HG03558 (cell line): Measurements from ENCODE around the gene RRN3.
"Not testable (repeated sequence)": the region's sequence is repeated elsewhere in the genome, so short reads cannot be mapped to it uniquely, and the experiment has no call there.

Experiments
- ATAC-seq: cut with Tn5 transposase; IDR thresholded peaks from one replicate; pipeline ENCODE4 v1.9.1; 2021; ENCODE audit warnings: moderate number of reproducible peaks; ENCODE audit not compliant: unreplicated experiment; ENCODE audit errors: extremely low read depth

RRN3 gene

GRCh38 chr16:15099366-15099909 lies 5.4 kb upstream of the RRN3 start:
- not testable (repeated sequence) for ATAC-seq

- not testable (repeated sequence) for ATAC-seq
These were observed 2.5 kb upstream of the RRN3 start for GRCh38 chr16:15096583-15096972.

- not testable (repeated sequence) for ATAC-seq
These were observed 509 bp downstream of the RRN3 start for GRCh38 chr16:15093571-15093954.

- ATAC-seq, result not testable (repeated sequence)
These were observed 3.3 kb downstream of the RRN3 start for GRCh38 chr16:15090663-15091269.

- ATAC-seq, result not testable (repeated sequence)
These were observed 11.3 kb downstream of the RRN3 start for GRCh38 chr16:15082788-15083187.

DNA sequence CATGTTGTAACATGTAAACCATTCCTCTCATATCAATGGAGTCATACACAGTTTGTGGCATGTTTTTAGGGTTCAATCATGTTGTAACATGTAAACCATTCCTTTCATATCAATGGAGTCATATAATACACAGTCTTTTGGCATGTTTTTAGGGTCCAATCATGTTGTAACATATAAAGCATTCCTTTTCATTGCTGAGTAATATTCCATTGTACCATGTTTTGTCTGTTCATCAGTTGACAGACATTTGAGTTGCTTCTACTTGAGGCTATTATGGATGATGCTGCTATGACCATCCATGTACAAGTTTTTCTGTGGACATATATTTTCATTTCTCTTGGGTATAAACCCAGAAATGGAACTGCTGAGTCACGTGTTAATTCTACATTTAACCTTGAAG lies 13.2 kb downstream of the RRN3 start:
- not testable (repeated sequence) for ATAC-seq

DNA sequence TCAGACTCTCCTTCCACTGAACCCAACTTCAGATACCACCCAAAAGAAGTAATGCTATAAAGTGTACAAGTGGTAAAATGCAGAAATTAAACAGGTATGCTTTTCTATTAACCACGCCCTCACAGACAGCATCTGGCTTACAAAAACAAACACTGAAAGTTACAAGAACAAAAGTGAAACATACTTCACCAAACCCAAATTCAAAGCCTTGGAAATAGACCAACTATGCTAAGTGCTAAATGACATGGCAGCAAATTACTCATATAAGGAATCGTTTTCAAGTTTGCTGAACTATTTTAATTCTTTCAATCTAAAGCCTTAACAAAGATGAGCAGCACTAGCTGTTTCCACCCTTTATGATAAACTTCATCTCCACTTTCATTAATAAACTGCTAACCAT lies 17.9 kb downstream of the RRN3 start:
- ATAC-seq, result not testable (repeated sequence)

GRCh38 chr16:15073101-15073500 lies 21.0 kb downstream of the RRN3 start:
- ATAC-seq, result no peak

- ATAC-seq, result not testable (repeated sequence)
These were observed 21.9 kb downstream of the RRN3 start for GRCh38 chr16:15071916-15072769.

DNA sequence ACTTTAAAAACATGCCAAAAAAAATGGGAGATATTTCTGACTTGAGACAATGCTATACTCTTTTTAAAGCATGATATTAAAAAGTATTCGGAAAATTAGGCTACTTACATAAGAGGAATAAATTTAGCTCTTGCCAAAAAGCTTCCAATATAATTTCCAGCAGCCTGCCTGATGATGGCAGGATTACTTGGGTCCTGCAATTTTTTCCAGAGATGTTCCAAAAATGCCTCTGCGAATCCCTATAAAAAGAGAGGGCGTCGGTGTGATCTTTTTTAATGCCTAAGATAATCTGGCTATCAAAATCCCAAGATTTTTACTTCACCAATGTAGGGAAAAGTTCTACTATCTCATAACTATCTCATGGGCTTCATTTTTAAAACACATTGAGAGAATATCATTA lies 23.1 kb downstream of the RRN3 start:
- not testable (repeated sequence) for ATAC-seq

DNA sequence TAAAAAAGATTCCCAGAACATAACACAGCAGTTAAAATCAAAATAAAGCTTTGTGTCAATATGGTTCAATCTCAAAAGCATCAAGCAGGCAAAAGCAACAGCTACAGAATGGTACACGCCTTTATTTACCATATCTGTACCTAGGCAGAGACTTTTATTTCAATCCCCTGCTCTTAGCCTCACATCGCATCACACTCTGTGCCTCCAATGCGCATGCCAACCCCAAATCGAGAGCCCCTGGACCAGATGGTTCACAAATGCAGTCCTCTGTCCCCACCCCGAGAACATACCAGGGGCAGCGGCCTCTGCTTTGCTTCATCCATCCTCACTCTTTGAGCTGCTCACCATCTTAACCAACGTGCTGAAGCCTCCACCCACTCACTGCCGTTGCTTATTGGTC lies 27.4 kb downstream of the RRN3 start:
- ATAC-seq, result not testable (repeated sequence)

DNA sequence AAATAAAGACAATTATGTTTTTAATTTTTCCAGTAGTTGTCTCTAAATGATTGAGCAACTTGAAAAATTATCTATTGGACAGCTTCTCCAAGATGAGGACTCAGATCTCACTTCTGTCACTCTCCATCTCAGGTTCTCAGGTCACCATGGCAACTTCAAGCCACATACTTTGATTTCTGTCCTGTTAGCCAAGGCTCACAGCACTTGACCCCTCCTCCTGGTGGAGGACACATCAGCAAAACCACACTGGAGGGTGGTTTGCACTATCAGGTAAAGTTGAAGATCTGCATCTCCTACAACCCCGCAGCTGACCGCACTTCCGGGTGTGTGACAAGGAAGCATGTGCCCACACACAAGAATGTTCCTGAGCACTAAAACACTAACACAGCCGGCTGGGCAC lies 28.1 kb downstream of the RRN3 start:
- not testable (repeated sequence) for ATAC-seq

DNA sequence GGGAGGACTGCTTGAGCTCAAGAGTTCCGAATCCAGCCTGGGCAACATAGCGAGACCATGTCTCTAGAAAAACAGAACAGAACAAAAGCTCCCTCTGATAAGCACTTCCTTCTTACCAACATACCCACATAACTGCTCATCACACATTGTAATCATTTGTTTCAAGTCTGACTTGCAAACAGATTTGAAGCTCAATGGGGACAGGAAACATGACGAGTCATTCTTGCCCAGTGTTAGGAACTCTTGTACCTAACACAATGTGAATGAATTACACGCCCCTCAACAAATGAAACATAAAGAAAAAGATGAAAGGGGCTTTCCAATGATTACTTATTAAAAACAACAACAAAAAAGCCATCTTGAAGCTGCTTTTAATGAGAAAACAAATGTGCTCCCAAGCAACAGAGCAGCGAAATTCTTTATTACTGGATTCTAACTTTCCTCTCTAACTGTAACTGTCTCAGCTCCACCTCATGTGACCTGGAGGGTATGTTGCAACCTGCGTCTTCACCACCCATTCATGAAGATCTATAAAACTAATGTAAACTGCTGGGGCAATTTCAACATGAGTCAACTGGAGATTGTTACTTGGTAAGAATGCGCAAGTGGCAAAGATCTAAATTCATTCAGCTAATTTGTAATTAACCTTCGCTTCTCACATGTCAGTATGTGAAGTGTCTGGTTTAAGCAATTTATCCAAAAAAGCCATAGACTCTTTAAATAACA lies 31.8 kb downstream of the RRN3 start:
- ATAC-seq, result not testable (repeated sequence)

DNA sequence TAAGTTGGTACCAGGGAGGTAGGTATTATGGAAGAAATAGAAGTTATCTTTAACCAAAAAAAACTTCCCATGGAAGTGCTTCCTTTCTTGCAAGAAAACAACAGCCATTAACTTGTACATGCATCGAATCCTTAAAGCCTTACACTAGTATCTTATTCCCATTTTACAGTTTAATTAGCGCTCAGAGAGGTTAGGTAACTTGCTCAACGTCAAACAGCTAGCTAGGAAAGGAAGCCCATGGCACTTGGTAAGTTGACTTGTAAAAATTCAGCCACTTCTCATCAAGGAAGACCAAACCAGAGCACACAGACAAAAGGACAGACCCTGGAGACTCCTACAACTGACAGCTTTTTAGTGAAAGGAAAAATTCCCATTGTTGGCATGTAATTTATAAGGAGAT lies 34.7 kb downstream of the RRN3 start:
- ATAC-seq, result no peak

GRCh38 chr16:15057681-15058417 lies 36.2 kb downstream of the RRN3 start:
- no peak for ATAC-seq

GRCh38 chr16:15055141-15056053 lies 38.7 kb downstream of the RRN3 start:
- peak; percentile 43 for ATAC-seq

DNA sequence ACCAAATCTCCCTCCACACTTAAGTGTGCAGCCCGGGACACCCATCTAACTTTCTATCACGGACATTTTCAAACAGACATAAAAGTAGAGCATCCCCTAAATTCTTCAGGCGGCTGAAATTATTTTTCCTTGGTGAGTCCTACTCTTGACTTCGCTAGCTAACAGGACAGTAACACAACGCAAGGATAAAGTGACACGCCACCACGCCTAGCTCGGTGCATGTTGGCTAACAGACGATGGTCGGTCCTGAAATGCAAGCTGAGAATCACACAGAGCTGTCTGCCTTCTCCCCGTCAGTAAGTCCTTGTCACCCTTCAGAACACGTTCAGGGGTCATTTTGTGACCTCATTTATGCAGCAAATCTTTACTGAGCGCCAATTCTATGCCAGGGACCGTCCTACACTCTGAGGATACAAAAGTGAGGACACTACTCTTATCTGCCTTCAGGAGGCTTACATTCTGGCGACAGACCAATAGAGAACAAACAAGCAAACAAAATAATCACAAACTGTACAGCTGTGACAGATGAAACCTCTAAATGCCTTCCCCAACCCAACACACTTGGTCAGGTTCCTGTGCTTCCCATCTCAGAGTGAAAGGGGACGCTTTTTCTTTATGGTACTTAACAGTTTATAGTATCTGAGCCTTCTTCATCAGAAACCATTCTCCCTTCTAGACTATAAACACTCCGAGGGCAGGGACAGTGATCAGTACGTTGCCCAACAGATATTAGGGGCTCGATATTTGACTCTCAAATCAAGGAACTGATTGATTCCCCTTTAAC lies 39.5 kb downstream of the RRN3 start:
- ATAC-seq, result no peak

DNA sequence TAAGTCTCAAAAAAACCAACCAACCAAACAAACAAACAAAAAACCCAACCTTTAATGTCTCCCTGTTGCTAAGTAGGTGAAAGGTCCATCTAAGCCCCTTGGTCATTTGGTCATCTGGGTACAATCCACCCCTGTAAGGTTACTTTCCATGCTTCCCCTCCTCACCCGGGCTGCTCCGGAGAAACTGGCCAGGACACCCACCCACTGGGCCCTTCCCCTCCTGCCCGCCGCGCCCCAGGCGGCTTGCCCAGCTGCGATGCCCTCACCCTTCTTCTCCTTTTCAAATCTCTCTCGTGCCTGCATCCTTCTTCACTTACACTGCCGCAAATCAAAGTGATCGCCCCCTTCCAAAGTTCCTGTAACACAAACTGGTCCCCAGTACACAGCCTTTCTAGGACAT lies 40.2 kb downstream of the RRN3 start:
- ATAC-seq, result no peak
